Keratinocyte (primary cell): ENCODE results near the gene DTD2. TPM values are rescaled to one million over a fixed set of nuclear protein-coding genes. Genes with fewer than 3 reads are reported as not detected.

Source experiments
- DNase-seq: peaks from one replicate; pipeline ENCODE4 v3.0.0-alpha.2; 2011; ENCODE audit warnings: low read depth, missing footprints, low spot score
- FAIRE-seq: peaks from 2 replicates; lab custom pipeline; 2011; peaks lifted over from hg19 to GRCh38; lab: Jason Lieb, UNC
- H2AFZ ChIP-seq: 2 replicates; pipeline ENCODE4 v1.6.0; 2012; ENCODE audit warnings: low read length, control low read depth, inconsistent platforms; ENCODE audit not compliant: control insufficient read depth
- H3K27ac ChIP-seq: 2 replicates; pipeline ENCODE4 v1.5.1; 2011; ENCODE audit warnings: low read length; ENCODE audit not compliant: control insufficient read depth, insufficient read depth
- H3K27me3 ChIP-seq: 3 replicates; pipeline ENCODE4 v1.6.0; 2011; ENCODE audit warnings: low read length; ENCODE audit not compliant: control insufficient read depth, insufficient read depth; ENCODE audit errors: extremely low read depth
- H3K36me3 ChIP-seq, 2 experiments: 2 replicates in 1 of 2; 3 replicates in 1 of 2; pipeline ENCODE4 v1.5.1; 2011; ENCODE audit warnings: low read length in 2 of 2, mild to moderate bottlenecking in 1 of 2; ENCODE audit not compliant: control insufficient read depth in 2 of 2, insufficient read depth in 2 of 2; ENCODE audit errors: extremely low read depth in 1 of 2
- H3K4me1 ChIP-seq: 3 replicates; pipeline ENCODE4 v1.5.1; 2011; ENCODE audit warnings: low read length; ENCODE audit not compliant: control insufficient read depth, insufficient read depth; ENCODE audit errors: extremely low read depth
- H3K4me2 ChIP-seq: 3 replicates; pipeline ENCODE4 v1.6.0; 2011; ENCODE audit warnings: low read depth, low read length; ENCODE audit not compliant: control insufficient read depth, insufficient read depth; ENCODE audit errors: extremely low read depth
- H3K4me3 ChIP-seq, 3 experiments: fragments of 200-600 bp in 1 of 3; sonication (generic) in 1 of 3; 2 replicates in 2 of 3; 3 replicates in 1 of 3; pipeline ENCODE4 v1.5.1; 2011 to 2016; ENCODE audit warnings: low read length in 3 of 3, mild to moderate bottlenecking in 3 of 3, control low read depth in 2 of 3, inconsistent platforms in 1 of 3, low read depth in 1 of 3, mixed read lengths in 1 of 3, mixed run types in 1 of 3, moderate library complexity in 1 of 3; ENCODE audit not compliant: control insufficient read depth in 2 of 3, insufficient read depth in 2 of 3; ENCODE audit errors: extremely low read depth in 1 of 3
- H3K79me2 ChIP-seq: 2 replicates; pipeline ENCODE4 v1.6.0; 2012; ENCODE audit warnings: low read length; ENCODE audit not compliant: control insufficient read depth, insufficient read depth
- H3K9ac ChIP-seq: 3 replicates; pipeline ENCODE4 v1.6.0; 2011; ENCODE audit warnings: low read length; ENCODE audit not compliant: control insufficient read depth, insufficient read depth; ENCODE audit errors: extremely low read depth
- H3K9me1 ChIP-seq: 3 replicates; pipeline ENCODE4 v1.6.0; 2011; ENCODE audit warnings: low read length; ENCODE audit not compliant: control insufficient read depth, insufficient read depth; ENCODE audit errors: extremely low read depth
- H3K9me3 ChIP-seq: 2 replicates; pipeline ENCODE4 v1.5.1; 2012; ENCODE audit warnings: low read depth, low read length; ENCODE audit not compliant: control insufficient read depth
- H4K20me1 ChIP-seq: 3 replicates; pipeline ENCODE4 v1.6.0; 2011; ENCODE audit warnings: low read length; ENCODE audit not compliant: control insufficient read depth, insufficient read depth; ENCODE audit errors: extremely low read depth
- EZH2 ChIP-seq: IDR thresholded peaks from one replicate; pipeline ENCODE4 v1.6.1; 2012; ENCODE audit warnings: inconsistent platforms, mild to moderate bottlenecking, low read length, moderate library complexity
- dilution Hi-C: fragments of 300-500 bp; cut with MboI; formaldehyde crosslinking; loops from one replicate; pipeline ENCODE4 v1.7.0; 2020; ENCODE audit warnings: low sequenced_read_pairs; ENCODE audit not compliant: extremely low pct_ligation_motif_present
- polyA plus RNA-seq, 5 experiments: library from polyadenylated mRNA; depleted of rRNA in 3 of 5; stranded (reverse) in 3 of 5; stranded (forward) in 1 of 5; unstranded in 1 of 5; fragments of >200 nt; gene quantifications; 1 replicate in 1 of 5; 2 replicates in 3 of 5; 3 replicates in 1 of 5; pipeline versions ENCODE4 v1.2.1 to v1.2.3, GENCODE V29; 2011 to 2012; ENCODE audit warnings: missing spikeins in 2 of 5, low read depth in 1 of 5, low replicate concordance in 1 of 5
- TF ChIP-seq, protein P1 (sequence below), 3 experiments: IDR thresholded peaks in 1 of 3; conservative IDR thresholded peaks in 1 of 3; optimal IDR thresholded peaks in 1 of 3; 2 replicates in 2 of 3; 3 replicates in 1 of 3; pipeline versions ENCODE3 to v1.5.1; 2011; ENCODE audit warnings: low read length in 3 of 3, mild to moderate bottlenecking in 3 of 3, moderate library complexity in 2 of 3, control low read depth in 1 of 3, inconsistent platforms in 1 of 3; ENCODE audit not compliant: insufficient read depth in 2 of 3; ENCODE audit errors: extremely low read depth in 1 of 3

The DTD2 gene
- polyA plus RNA-seq, 1 donor (not counting 4 experiments of a cell fraction or from before 2014, with no cell fraction given), result 22.3 TPM

DNA sequence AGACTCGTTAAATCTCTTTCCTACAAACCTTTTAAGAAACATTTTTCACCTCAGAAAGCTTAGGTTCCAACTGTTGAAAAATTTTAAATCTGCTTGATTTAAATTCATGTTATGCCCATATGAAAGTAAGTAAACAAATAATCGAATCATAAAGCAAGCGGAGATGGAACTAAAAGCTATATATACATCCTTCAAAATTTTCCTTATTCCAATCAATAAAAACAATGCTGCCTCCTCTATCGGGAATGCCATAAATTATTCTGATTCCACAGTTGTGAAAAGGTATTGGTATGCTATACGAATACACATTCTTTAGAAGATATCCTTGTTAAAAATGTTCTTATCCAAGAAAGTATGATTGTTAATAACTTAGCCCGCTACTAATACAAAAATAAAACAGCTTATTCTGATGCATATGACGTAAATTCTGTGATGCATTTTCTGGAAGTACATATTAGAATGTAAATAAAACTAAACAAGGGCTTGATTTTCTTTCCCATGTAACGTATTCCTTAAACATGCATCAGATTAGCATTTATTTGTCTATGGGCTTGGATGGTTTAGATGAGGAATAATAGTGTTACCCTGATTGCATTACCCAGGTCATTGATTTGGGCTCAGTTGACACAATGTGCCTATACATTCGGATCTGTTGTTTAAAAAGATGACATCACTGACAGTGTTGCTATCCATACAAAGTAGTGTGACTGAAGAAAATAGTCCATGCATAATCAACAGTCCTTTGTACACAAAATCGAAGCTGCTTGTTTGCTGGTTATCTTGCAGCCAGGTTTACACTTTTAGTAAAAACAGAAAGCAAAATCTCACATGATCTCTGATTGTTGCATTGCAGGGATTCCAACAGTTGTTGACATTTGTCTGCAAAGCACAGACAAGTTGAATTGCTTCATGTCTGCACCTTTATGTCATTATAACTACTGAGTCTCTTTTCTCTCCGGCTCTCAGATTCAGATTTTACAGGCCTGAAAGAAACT is 656 bp upstream of the DTD2 start:
- peak overlapping the region; percentile 63 for H2AFZ ChIP-seq
- peaks cover 15% of the 10 kb centered on the region for H3K4me1 ChIP-seq
- H3K79me2 ChIP-seq, result peaks cover 15% of the 10 kb centered on the region
- TF ChIP-seq, protein P1, sequence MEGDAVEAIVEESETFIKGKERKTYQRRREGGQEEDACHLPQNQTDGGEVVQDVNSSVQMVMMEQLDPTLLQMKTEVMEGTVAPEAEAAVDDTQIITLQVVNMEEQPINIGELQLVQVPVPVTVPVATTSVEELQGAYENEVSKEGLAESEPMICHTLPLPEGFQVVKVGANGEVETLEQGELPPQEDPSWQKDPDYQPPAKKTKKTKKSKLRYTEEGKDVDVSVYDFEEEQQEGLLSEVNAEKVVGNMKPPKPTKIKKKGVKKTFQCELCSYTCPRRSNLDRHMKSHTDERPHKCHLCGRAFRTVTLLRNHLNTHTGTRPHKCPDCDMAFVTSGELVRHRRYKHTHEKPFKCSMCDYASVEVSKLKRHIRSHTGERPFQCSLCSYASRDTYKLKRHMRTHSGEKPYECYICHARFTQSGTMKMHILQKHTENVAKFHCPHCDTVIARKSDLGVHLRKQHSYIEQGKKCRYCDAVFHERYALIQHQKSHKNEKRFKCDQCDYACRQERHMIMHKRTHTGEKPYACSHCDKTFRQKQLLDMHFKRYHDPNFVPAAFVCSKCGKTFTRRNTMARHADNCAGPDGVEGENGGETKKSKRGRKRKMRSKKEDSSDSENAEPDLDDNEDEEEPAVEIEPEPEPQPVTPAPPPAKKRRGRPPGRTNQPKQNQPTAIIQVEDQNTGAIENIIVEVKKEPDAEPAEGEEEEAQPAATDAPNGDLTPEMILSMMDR (optimal IDR thresholded peaks at IDR 0.05 in 1 of 3, IDR thresholded peaks at IDR 0.05 in 1 of 3, conservative IDR thresholded peaks at IDR 0.05 in 1 of 3; ENCODE audit: extremely low read depth in 1 of 3, insufficient read depth in 2 of 3, low read length in 3 of 3), result no peak
- TF ChIP-seq EZH2, result no peak
- H3K4me2 ChIP-seq, result peak overlapping the region; percentile 84
- H3K27me3 ChIP-seq, result no peaks in the 10 kb centered on the region
- FAIRE-seq (peak; percentile 17), DNase-seq (no peak)
- H4K20me1 ChIP-seq, result no peaks in the 10 kb centered on the region
- no peaks in the 10 kb centered on the region for H3K36me3 ChIP-seq
- no peaks in the 10 kb centered on the region for H3K9me3 ChIP-seq
- peak overlapping the region; percentile 95 for H3K9ac ChIP-seq
- H3K27ac ChIP-seq, result peak overlapping the region; percentile 29
- peak overlapping the region; percentile 81 to 96 (median 93) for H3K4me3 ChIP-seq
- H3K9me1 ChIP-seq, result no peaks in the 10 kb centered on the region
- dilution Hi-C loops, result no loop called here

DNA sequence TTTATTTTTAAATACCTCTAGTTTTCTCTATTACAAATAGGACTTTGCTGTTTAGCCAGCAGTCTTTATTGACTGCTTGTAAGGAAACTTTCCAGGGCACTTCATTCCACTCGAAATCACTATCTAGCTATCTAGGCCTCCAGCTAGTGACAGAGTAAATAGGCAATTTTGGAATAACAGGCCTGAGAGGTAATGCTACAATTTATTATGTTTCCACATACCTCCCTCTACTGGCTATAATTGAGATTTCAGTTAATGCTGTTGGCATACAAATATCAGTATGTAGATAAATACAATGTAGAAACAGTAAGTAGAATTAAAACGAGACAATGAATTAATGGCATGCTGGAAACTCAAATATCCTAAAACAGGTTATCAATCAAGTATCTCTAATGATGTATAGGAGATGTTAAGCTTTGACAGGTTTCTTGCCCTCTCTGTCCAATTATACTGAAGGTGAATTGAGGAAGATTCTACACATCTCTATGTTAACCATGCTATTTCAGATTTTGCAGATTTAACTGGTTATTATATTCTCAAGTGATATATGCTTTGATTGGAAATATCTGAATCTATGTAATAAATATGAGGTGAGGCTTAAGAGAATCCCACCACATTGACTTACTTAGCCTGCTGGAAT is 7.2 kb downstream of the DTD2 start:
- Histone ChIP-seq H3K4me2 (no peak overlapping the region), H3K36me3 (peaks cover 0 to 2% of the 10 kb centered on the region in 2 experiments), H3K4me1 (no peaks in the 10 kb centered on the region), H3K4me3 (no peak overlapping the region), H3K9me3 (no peaks in the 10 kb centered on the region), H3K79me2 (peaks cover 1% of the 10 kb centered on the region), H3K9ac (no peak overlapping the region), H4K20me1 (no peaks in the 10 kb centered on the region), H3K27me3 (no peaks in the 10 kb centered on the region), H3K9me1 (no peaks in the 10 kb centered on the region), H3K27ac (no peak overlapping the region), H2AFZ (no peak overlapping the region)
- no peak for TF ChIP-seq EZH2
- TF ChIP-seq, protein P1 (optimal IDR thresholded peaks at IDR 0.05 in 1 of 3, IDR thresholded peaks at IDR 0.05 in 1 of 3, conservative IDR thresholded peaks at IDR 0.05 in 1 of 3; ENCODE audit: extremely low read depth in 1 of 3, insufficient read depth in 2 of 3, low read length in 3 of 3), result peak in 2 of 3 experiments; percentile 21 to 54
- dilution Hi-C loops, result no loop called here
- FAIRE-seq (no peak), DNase-seq (no peak)
